ENCODE results near the gene EXTL2.

DNA sequence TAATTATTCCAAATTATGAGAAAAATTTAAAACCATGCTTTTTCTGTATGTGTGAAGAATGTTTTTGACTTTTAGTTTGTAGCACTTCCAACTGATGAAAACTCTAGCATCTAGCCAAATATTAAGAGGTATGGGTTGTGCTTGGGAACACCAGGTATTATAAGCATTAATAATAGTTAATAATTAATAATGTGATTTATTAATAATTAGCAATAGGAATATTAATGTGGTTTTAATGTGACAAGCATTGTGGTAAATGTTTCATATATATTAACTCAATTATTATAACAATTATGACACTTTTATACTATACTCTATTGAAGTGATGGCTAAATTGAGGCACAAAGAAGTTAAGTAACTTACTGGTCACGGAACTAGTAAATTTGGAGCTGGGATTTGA is 9.1 kb upstream of the EXTL2 start:
- TF ChIP-seq, protein P1, sequence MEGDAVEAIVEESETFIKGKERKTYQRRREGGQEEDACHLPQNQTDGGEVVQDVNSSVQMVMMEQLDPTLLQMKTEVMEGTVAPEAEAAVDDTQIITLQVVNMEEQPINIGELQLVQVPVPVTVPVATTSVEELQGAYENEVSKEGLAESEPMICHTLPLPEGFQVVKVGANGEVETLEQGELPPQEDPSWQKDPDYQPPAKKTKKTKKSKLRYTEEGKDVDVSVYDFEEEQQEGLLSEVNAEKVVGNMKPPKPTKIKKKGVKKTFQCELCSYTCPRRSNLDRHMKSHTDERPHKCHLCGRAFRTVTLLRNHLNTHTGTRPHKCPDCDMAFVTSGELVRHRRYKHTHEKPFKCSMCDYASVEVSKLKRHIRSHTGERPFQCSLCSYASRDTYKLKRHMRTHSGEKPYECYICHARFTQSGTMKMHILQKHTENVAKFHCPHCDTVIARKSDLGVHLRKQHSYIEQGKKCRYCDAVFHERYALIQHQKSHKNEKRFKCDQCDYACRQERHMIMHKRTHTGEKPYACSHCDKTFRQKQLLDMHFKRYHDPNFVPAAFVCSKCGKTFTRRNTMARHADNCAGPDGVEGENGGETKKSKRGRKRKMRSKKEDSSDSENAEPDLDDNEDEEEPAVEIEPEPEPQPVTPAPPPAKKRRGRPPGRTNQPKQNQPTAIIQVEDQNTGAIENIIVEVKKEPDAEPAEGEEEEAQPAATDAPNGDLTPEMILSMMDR (conservative IDR thresholded peaks at IDR 0.05) = no peak
- no peak for TF ChIP-seq ZFX (IDR thresholded peaks at IDR 0.05)

Measured in C4-2B (cell line).